Gastroesophageal sphincter (tissue), 4 donors: ENCODE measurements around the gene FNDC11. TPM values are rescaled to one million over a fixed set of nuclear protein-coding genes. Genes with fewer than 3 reads are reported as not detected.

Source experiments
- ATAC-seq: fragments of 150-250 bp; one replicate; pipeline ENCODE4 v1.9.1; 2016; ENCODE audit warnings: mild to moderate bottlenecking, moderate library complexity
- H3K27ac ChIP-seq, 4 donors: fragments of 200-600 bp; sonication (generic) in 3 of 4; 1 replicate in 3 of 4; 2 replicates in 1 of 4; pipeline ENCODE4 v1.5.1; 2016 to 2019
- H3K27me3 ChIP-seq: fragments of 200-600 bp; sonication (generic); one replicate; pipeline ENCODE4 v1.5.1; 2019
- H3K36me3 ChIP-seq, 2 donors: fragments of 200-600 bp; sonication (generic); one replicate each; pipeline ENCODE4 v1.5.1; 2019; ENCODE audit warnings: control low read depth in 1 of 2
- H3K4me1 ChIP-seq, 3 donors: fragments of 200-600 bp; sonication (generic); 1 replicate in 2 of 3; 2 replicates in 1 of 3; pipeline ENCODE4 v1.5.1; 2016 to 2019; ENCODE audit warnings: control low read depth in 2 of 3
- H3K4me3 ChIP-seq, 2 donors: fragments of 200-600 bp; sonication (generic); one replicate each; pipeline ENCODE4 v1.5.1; 2019; ENCODE audit warnings: mild to moderate bottlenecking in 1 of 2, moderate library complexity in 1 of 2
- H3K9me3 ChIP-seq, 3 donors: fragments of 200-600 bp; sonication (generic); one replicate each; pipeline ENCODE4 v1.5.1; 2017 to 2019; ENCODE audit warnings: control low read depth in 2 of 3
- CTCF ChIP-seq, 4 experiments: fragments of 200-600 bp in 2 of 4; fragments of 450-650 bp in 2 of 4; sonication (generic) in 1 of 4; IDR thresholded peaks; one replicate each; pipeline ENCODE4 v1.5.1; 2017 to 2019; ENCODE audit warnings: antibody characterized with exemption in 4 of 4, mild to moderate bottlenecking in 2 of 4, moderate library complexity in 2 of 4
- EP300 ChIP-seq: sonication (generic); formaldehyde crosslinking; IDR thresholded peaks from one replicate; pipeline ENCODE4 v1.6.1; 2017; ENCODE audit warnings: antibody characterized with exemption, mild to moderate bottlenecking
- POLR2A ChIP-seq, 2 donors: fragments of 450-650 bp; IDR thresholded peaks; one replicate each; pipeline ENCODE4 v1.6.1; 2017; ENCODE audit warnings: antibody characterized with exemption in 2 of 2, mild to moderate bottlenecking in 2 of 2, moderate library complexity in 1 of 2
- POLR2AphosphoS5 ChIP-seq: sonication (generic); formaldehyde crosslinking; IDR thresholded peaks from one replicate; pipeline ENCODE4 v1.6.1; 2017; ENCODE audit warnings: antibody characterized with exemption
- WGBS, 2 donors: methylation state at CpG; one replicate each; pipeline ENCODE4 v1.1.5; 2018; ENCODE audit warnings: low coverage in 1 of 2; 5-methylcytosine and 5-hydroxymethylcytosine counted together
- total RNA-seq, 4 donors: library from RNA; depleted of rRNA; stranded (reverse); fragments of >200 nt; gene quantifications; one replicate each; pipeline ENCODE4 v1.1.0, GENCODE V29; 2016

FNDC11 gene
- total RNA-seq, 4 donors from 2014 or later, result 0.27 TPM; not detected in 3

- H3K4me3 ChIP-seq, result no peak overlapping the region
- no peak for TF ChIP-seq CTCF (IDR thresholded peaks at IDR 0.05)
- no peak for TF ChIP-seq EP300
- no peak for TF ChIP-seq POLR2AphosphoS5
- TF ChIP-seq POLR2A (IDR thresholded peaks at IDR 0.05), result no peak
- ATAC-seq, result no peak
- peaks cover 0 to 7% (median 2%) of the 10 kb centered on the region in 3 donors for H3K4me1 ChIP-seq
- H3K27me3 ChIP-seq, result peaks cover 37% of the 10 kb centered on the region
- no peak overlapping the region for H3K27ac ChIP-seq
- H3K9me3 ChIP-seq, result no peaks in the 10 kb centered on the region
- no CpG with 5 or more reads among the region's 39 CpGs for WGBS, 2 donors
- H3K36me3 ChIP-seq, result no peaks in the 10 kb centered on the region
Observed at GRCh38 chr20:63529861-63530787, 23.8 kb upstream of the FNDC11 start.

- ATAC-seq, result no peak
- no CpG with 5 or more reads among the region's 14 CpGs for WGBS, 2 donors
- Histone ChIP-seq H3K4me3 (no peak overlapping the region), H3K27me3 (peaks cover 43% of the 10 kb centered on the region), H3K4me1 (peaks cover 0 to 11% (median 4%) of the 10 kb centered on the region in 3 donors), H3K9me3 (no peaks in the 10 kb centered on the region), H3K27ac (no peak overlapping the region), H3K36me3 (no peaks in the 10 kb centered on the region)
- TF ChIP-seq EP300 (no peak), POLR2AphosphoS5 (no peak)
Observed at GRCh38 chr20:63530788-63531160, 23.2 kb upstream of the FNDC11 start.

GRCh38 chr20:63531686-63532448 is 22.1 kb upstream of the FNDC11 start:
- Histone ChIP-seq H3K4me3 (no peak overlapping the region), H3K27me3 (peaks cover 52% of the 10 kb centered on the region), H3K27ac (no peak overlapping the region), H3K4me1 (peaks cover 0 to 18% (median 4%) of the 10 kb centered on the region in 3 donors), H3K36me3 (no peaks in the 10 kb centered on the region), H3K9me3 (no peaks in the 10 kb centered on the region)
- TF ChIP-seq CTCF (IDR thresholded peaks at IDR 0.05), result no peak
- 60 to 74% methylated on average over 1 to 15 of the region's 27 CpGs for WGBS, 2 donors
- ATAC-seq, result no peak

- H3K27ac ChIP-seq, result no peak overlapping the region
- H3K4me1 ChIP-seq, result peaks cover 0 to 25% (median 4%) of the 10 kb centered on the region in 3 donors
- H3K4me3 ChIP-seq, result no peak overlapping the region
- 60 to 67% methylated on average over 2 to 3 of the region's 24 CpGs for WGBS, 2 donors
- H3K27me3 ChIP-seq, result peaks cover 58% of the 10 kb centered on the region
- H3K9me3 ChIP-seq, result no peaks in the 10 kb centered on the region
- H3K36me3 ChIP-seq, result no peaks in the 10 kb centered on the region
- no peak for TF ChIP-seq POLR2AphosphoS5
- no peak for ATAC-seq
Observed at GRCh38 chr20:63532449-63532971, 21.4 kb upstream of the FNDC11 start.

- no peak for ATAC-seq
- no peaks in the 10 kb centered on the region for H3K36me3 ChIP-seq
- 31% methylated on average over 7 of the region's 14 CpGs; no CpG with 5 or more reads in 1 of the 2 donors for WGBS, 2 donors
- H3K27me3 ChIP-seq, result peaks cover 64% of the 10 kb centered on the region
- H3K9me3 ChIP-seq, result no peaks in the 10 kb centered on the region
- peaks cover 0 to 33% (median 11%) of the 10 kb centered on the region in 3 donors for H3K4me1 ChIP-seq
- H3K27ac ChIP-seq, result no peak overlapping the region
- no peak for TF ChIP-seq EP300
- no peak for TF ChIP-seq POLR2A (IDR thresholded peaks at IDR 0.05)
- H3K4me3 ChIP-seq, result no peak overlapping the region
Observed at GRCh38 chr20:63533388-63533787, 20.6 kb upstream of the FNDC11 start.

- Histone ChIP-seq H3K27ac (no peak overlapping the region), H3K27me3 (peaks cover 69% of the 10 kb centered on the region), H3K4me3 (no peak overlapping the region), H3K36me3 (no peaks in the 10 kb centered on the region), H3K4me1 (peaks cover 0 to 36% (median 12%) of the 10 kb centered on the region in 3 donors), H3K9me3 (no peaks in the 10 kb centered on the region)
- no peak for TF ChIP-seq CTCF (IDR thresholded peaks at IDR 0.05)
- TF ChIP-seq EP300, result no peak
- TF ChIP-seq POLR2A (IDR thresholded peaks at IDR 0.05), result no peak
- no peak for TF ChIP-seq POLR2AphosphoS5
- 20% methylated on average over 1 of the region's 28 CpGs; no CpG with 5 or more reads in 1 of the 2 donors for WGBS, 2 donors
- ATAC-seq, result no peak
Observed at GRCh38 chr20:63533871-63534393, 20.0 kb upstream of the FNDC11 start.
